ENCODE data around the gene ZNF516. TPM values are rescaled to one million over a fixed set of nuclear protein-coding genes. Genes with fewer than 3 reads are reported as not detected.

The ZNF516 gene
- total RNA-seq, 1 donor from 2014 or later, result 28.0 TPM

- Histone ChIP-seq H3K36me3 (no peaks in the 10 kb centered on the region), H3K9me3 (no peaks in the 10 kb centered on the region), H3K27ac (no peak overlapping the region), H3K27me3 (no peaks in the 10 kb centered on the region), H3K4me1 (peaks cover 6% of the 10 kb centered on the region), H3K4me3 (no peak overlapping the region)
- intact Hi-C loops (cut with DNase I), result loop anchor here (10.0 kb wide), 1 partner anchor 302 kb away; no protein-coding TSS in a partner anchor
- ATAC-seq, result no peak
- DNase-seq, result no peak
- TF ChIP-seq CTCF (IDR thresholded peaks at IDR 0.05), result no peak
Measured at GRCh38 chr18:76402026-76402990, 92.7 kb downstream of the ZNF516 start.

DNA sequence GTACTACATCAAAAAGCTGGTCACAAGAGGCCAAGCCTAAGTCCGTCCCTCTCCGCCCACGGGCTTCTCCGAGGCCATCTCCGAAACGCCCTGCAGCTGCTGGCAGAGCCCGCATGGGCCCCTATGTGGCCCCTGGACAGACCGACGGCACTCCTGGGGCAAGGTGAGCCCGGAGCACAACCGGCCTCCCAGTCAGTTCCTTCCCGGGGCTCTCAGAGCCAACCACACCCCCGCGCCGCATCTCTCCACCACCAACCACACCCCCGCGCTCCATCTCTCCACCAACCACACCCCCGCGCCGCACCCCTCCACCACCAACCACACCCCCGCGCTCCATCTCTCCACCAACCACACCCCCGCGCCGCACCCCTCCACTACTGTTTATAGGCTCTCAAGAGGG is 93.5 kb downstream of the ZNF516 start:
- no peak overlapping the region for H3K4me3 ChIP-seq
- H3K9me3 ChIP-seq, result no peaks in the 10 kb centered on the region
- H3K4me1 ChIP-seq, result peaks cover 6% of the 10 kb centered on the region
- no peak for TF ChIP-seq CTCF (IDR thresholded peaks at IDR 0.05)
- intact Hi-C loops (cut with DNase I), result loop anchor here (10.0 kb wide), 1 partner anchor 303 kb away; no protein-coding TSS in a partner anchor
- peak; percentile 65 for ATAC-seq
- no peak for DNase-seq
- H3K27ac ChIP-seq, result no peak overlapping the region
- H3K27me3 ChIP-seq, result no peaks in the 10 kb centered on the region
- H3K36me3 ChIP-seq, result no peaks in the 10 kb centered on the region

GRCh38 chr18:76399613-76400391 is 95.2 kb downstream of the ZNF516 start:
- H3K36me3 ChIP-seq, result no peaks in the 10 kb centered on the region
- no peak overlapping the region for H3K27ac ChIP-seq
- no peak for TF ChIP-seq CTCF (IDR thresholded peaks at IDR 0.05)
- H3K27me3 ChIP-seq, result no peaks in the 10 kb centered on the region
- DNase-seq (no peak), ATAC-seq (no peak)
- intact Hi-C loops (cut with DNase I), result loop anchor here (10.0 kb wide), 1 partner anchor 305 kb away; no protein-coding TSS in a partner anchor
- peaks cover 6% of the 10 kb centered on the region for H3K4me1 ChIP-seq
- no peaks in the 10 kb centered on the region for H3K9me3 ChIP-seq
- no peak overlapping the region for H3K4me3 ChIP-seq

GRCh38 chr18:76398896-76399612 is 96.0 kb downstream of the ZNF516 start:
- H3K27me3 ChIP-seq, result no peaks in the 10 kb centered on the region
- no peaks in the 10 kb centered on the region for H3K9me3 ChIP-seq
- H3K4me1 ChIP-seq, result peaks cover 6% of the 10 kb centered on the region
- peak; percentile 97 for ATAC-seq
- intact Hi-C loops (cut with DNase I), result no loop called here
- H3K27ac ChIP-seq, result no peak overlapping the region
- H3K4me3 ChIP-seq, result no peak overlapping the region
- peak; percentile 99 for TF ChIP-seq CTCF (IDR thresholded peaks at IDR 0.05)
- peak; percentile 87 for DNase-seq
- no peaks in the 10 kb centered on the region for H3K36me3 ChIP-seq

GRCh38 chr18:76398295-76398694 is 96.7 kb downstream of the ZNF516 start:
- Histone ChIP-seq H3K9me3 (no peaks in the 10 kb centered on the region), H3K36me3 (no peaks in the 10 kb centered on the region), H3K4me3 (no peak overlapping the region), H3K27ac (no peak overlapping the region), H3K4me1 (peaks cover 6% of the 10 kb centered on the region), H3K27me3 (no peaks in the 10 kb centered on the region)
- ATAC-seq (no peak), DNase-seq (no peak)
- no peak for TF ChIP-seq CTCF (IDR thresholded peaks at IDR 0.05)
- intact Hi-C loops (cut with DNase I), result no loop called here

Data from upper lobe of right lung (tissue), 1 donor.